HG02610 (cell line): ENCODE data around the gene IL17F.

ENCODE experiments used
- ATAC-seq: cut with Tn5 transposase; IDR thresholded peaks from one replicate; pipeline ENCODE4 v1.9.1; 2021; ENCODE audit warnings: mild to moderate bottlenecking, moderate library complexity; ENCODE audit not compliant: unreplicated experiment

Gene IL17F

DNA sequence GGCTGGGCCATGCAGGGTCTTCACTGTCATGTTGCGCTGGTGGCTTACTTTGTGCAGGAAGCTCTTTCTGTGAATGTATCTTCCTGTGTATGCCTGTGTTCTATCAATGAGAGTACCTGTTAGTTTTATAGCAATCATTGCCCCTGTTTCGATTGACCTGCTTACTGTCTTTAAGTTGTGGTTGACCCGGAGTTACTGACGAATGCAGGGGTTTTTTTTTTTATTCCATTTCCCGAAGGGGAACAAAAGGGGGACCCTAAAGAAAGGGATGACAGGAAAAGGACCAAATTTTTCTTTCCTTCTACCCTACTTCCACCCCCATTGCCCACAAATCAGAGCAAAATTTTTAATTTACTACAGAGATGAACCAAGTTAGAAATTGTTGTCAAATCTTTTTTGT lies at the start of gene IL17F:
IL17F (minus strand) TSS at position 101 of the 400 bp plus-strand sequence; CDS start at position 30, 71 bp downstream.
- no peak for ATAC-seq

DNA sequence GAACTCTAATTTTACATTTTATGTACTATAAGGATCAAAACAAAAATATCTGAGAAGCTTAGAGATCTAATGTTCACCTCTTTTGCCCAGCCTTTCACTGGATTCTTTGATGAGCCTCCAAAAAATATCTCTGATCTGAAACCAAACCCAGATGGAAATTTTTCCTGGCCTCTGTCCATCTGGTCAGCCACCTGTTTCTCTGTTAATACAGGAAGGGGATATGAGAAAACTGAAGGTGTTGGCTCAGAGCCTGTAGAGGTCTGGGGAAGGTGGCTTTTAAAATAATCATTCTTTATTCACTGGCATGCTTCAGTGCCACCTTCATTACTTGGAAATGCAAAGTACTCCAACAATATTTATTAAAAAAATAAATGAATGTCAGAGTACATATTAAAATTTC lies 48.8 kb upstream of the IL17F start:
- ATAC-seq = no peak

- ATAC-seq = no peak
Observed at GRCh38 chr6:52288841-52289240, 44.5 kb upstream of the IL17F start.

GRCh38 chr6:52288216-52288615 lies 43.9 kb upstream of the IL17F start:
- ATAC-seq = no peak

- no peak for ATAC-seq
Observed at GRCh38 chr6:52286798-52287432, 42.6 kb upstream of the IL17F start.

DNA sequence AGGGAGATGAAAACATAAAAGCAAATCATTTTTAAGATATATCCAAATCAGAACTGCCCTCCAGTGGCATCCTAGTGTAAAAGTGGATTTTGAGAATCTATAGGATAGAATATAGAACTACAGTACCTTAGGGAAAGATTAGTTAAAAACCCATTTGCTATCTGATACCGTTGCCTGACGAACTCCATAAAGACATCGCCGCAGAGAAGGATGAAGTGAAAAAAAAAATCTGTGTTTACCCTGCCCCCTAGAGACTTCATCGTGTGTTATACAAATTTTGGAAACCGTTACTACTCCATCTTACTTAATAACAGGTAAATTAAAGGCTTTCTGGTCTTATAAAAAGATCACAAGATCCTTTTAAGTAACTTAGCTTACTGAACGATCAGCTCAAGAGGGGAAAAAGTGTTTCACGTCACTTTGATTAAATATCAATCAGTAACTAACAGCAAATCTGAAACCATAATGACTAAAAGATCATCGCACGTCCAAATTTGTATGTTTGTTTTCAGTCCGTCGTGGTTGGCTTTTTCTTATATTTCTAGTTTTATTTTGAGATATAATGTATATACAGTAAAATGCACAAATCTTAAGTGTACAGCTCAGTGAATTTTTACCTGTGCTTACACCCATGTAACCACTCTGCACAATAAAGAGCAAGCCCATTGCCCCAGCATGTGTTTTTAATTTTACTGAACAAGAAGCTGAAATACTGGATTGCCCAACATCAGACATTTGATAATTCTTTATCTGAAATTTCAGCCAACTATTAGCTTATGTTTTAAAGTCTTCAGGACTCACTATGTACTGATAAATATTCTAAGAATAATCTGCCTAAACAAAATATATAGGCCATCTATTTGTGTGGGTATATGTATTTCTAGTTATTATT lies 41.1 kb upstream of the IL17F start:
- ATAC-seq = no peak

GRCh38 chr6:52284460-52285176 lies 40.3 kb upstream of the IL17F start, which contains the start of gene MCM3:
Gene MCM3, minus strand, starts transcription at chr6:52284742. Its CDS starts 68 bp downstream, at chr6:52284674.
- peak; percentile 98 for ATAC-seq

GRCh38 chr6:52284131-52284459 lies 39.8 kb upstream of the IL17F start:
- no peak for ATAC-seq

DNA sequence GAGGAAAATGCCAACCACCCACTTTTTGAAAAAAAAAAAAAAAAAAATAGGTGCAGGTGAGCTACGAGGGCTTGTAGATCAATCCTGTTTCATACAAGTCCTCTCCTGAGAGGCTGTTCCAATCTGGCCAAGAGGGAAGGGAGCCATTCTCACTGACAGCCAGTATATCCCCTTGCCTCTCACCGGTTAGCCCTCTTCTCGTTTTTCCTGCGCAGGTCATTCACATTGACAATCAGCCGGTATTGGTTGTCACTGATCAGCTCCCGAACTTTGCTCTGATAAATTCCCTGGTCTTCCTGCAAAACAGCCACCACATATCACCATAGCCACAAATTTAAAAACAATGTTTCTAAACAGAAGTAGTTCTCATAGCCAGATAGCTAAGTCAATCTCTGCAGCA lies 38.8 kb upstream of the IL17F start:
- ATAC-seq = no peak

DNA sequence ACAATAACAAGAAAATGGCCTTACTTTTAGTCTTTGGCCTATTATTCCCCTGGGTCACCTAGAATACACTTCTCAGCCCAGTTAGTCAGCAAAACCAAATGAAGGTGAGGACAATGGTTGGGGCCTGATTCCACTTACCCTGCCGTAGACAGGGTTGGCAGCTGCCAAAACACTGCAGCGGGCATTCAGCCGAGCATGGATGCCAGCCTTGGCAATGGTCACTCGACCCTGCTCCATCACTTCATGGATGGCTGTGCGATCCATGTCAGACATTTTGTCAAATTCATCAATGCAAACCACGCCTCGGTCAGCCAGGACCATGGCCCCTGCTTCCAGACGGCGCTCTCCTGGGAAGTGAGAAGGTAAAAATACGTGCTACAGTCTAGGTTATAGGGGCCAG lies 31.8 kb upstream of the IL17F start:
- ATAC-seq = no peak

GRCh38 chr6:52271852-52272460 lies 27.7 kb upstream of the IL17F start:
- ATAC-seq = no peak

DNA sequence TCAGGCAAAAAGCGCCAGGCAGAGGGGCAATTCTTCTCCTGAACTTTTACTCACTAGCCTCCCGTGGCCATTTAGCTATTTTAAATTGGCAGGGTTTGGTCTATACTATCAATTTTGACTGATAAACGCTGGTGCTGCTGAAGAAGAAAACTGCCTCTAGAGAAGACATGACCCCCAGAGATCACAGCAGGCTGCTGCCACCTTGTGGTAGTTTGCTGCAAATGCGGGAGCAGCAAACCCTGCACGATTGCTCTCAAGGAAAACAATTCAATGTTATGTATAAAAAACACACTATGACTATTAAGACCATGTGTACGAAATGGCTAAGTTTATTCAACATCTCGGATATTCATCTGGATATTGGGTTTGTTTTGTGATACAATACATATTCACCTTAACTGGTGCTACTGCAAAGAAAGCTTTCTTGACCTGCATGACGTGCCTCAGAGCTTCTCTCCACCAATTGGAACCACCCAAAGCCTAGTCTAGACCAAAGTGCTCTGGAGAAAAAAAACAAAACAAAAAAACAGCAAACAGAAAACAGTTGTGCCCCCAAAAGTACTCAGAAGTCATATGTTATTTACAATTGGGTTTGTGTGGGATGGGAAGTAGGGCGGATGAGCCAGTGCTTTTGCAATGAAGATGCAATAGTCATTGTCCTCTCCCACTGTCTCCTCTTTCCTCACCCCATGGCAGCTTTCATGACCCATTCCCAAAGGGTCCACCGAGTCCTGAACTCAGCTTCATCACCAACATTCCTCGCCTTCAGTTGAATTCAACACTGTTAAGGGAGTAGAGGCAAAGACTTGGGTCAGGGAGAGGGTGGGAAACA lies 19.6 kb upstream of the IL17F start:
- ATAC-seq = peak; percentile 69

DNA sequence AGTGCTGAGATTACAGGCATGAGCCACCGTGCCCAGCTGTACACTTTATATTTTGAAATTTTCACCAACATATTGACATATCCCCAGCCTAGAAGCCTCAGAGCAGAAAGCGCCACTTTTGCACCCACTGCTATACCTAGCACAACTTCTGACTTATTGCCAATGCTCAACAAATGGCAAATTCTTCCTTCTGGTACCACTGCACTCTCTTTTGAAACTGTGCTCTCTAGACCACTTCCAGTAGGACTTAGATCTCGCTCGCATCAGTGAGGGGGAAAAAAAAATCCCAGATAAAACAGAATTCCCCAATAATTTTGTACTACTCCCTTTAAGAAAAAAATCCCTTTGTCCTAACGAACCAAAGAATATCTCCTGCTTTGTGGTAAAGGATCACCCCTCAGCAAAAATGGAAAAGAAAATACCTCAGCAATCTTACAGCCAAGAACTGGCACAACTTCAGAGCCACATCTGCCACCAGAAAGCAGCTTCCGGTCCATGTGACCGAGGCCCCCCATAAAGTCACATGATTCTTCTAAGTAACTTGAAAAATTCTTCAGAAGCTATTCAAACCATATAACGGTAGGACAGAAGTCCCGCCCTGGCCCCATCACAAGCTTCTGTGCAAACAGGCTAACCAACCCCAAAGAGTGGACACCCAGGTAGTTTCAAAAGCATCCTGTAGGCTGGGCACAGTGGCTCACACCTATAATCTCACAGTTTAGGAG lies 18.5 kb upstream of the IL17F start:
- ATAC-seq = no peak

DNA sequence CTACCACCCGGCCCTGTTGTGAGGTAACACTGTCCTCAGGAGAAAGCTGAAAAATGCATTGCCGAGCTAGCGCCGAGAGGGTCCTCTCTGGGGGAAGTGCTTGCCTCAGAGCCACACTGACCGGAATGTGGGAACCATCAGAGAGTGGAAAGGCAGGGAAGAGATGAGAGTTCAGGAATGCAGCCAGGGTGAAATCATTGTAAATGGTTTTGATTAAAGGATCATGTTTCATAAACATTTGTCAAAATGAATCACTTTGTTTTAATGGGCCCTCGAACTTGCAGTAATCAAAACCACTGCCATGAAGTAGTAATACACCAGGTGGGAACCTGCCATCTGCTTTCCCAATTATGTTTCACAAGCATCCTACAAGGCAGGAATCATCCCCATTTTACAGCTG lies 16.9 kb upstream of the IL17F start:
- ATAC-seq = no peak

DNA sequence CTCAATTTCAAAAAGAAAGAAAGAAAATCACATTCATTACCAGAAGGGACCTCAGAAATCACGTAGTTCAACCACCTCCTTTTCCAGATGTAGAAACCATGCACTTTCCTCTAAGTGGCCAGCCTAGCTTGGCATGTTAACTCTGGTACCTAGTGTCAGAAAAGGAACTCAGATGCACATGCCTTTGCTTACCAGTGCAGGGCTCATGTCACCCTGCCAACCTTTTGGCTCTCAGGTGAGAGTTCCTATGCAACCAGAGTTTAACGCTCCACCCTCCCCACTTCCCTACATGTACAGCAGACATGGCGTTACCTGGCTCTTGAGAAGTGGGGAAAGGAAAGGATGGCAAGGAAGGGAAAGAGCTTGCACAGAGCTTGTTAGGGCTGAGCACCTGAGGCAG lies 16.3 kb upstream of the IL17F start:
- ATAC-seq = no peak

DNA sequence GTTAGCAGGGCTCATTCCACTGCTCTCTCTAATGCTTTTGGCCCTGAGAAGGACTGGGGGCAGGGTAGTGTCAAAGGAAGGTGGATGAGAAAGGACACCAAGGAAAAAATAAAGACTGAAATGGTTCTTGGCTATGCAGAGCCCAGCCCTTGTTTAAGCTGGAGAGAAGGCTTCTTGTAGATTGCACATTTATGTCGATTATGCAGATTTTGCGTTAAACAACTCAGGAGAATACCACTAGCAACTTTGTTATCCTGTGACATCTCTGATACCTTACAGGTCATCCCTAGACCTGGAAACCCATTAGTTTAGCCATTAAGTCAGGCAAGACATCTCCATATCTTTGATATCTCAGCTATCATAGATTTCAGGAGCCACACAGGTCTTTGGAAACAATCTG lies 11.1 kb upstream of the IL17F start:
- ATAC-seq = no peak

DNA sequence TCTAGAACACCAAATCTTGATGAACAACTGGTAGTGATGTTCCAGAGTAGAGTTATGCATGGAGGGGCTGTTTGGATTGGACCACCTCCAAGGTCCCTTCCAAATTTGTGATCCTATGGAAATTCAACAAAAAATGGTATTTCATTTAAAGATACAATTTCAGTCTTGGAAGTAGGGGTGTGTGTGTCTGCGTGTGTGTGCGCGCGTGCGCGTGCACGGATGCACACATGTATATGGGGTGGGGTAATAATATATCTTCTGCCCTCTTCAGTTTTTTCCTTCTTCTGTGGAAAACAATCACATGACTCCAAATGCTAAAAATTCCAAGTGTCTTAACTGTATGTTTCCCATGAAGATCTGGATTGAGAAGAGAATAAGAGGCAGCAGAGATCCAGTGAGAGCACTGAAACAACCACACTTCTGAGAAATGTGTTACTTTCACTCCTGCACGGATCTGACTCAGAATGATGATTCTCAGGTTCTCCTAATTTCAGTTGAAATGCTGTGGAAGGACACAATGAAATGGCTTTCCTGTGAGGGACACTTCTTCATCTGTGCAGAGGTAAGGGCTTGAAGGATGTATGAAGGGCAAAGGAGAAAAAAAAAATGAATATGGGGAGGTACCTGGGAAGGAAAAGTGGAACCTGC lies 10.6 kb upstream of the IL17F start:
- peak; percentile 58 for ATAC-seq

- ATAC-seq = peak; percentile 45
Observed at GRCh38 chr6:52253494-52253893, 9.2 kb upstream of the IL17F start.

DNA sequence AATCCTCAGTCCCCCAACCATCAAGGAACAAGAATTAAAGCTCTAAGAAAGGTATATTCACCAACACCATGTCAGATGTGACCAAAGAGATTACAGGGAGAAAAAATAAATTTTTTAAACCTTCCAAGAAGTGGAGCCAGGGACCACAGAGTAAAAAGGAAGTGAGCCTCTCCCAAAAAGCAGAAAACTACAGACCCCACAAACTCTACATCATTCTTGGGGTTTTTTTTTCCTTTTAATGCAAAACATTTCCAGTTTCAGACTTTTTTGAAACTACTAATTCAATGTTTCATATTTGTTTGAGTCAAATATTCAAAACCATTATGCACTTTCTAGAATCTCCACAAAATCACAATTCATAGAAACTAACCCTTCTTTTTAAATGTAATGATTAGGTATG lies 6.8 kb upstream of the IL17F start:
- ATAC-seq = no peak
